Fibroblast of villous mesenchyme (primary cell): ENCODE results near the gene KIR2DL4. TPM values are rescaled to one million over a fixed set of nuclear protein-coding genes. Genes with fewer than 3 reads are reported as not detected.
"Not testable (repeated sequence)": the region's sequence is repeated elsewhere in the genome, so short reads cannot be mapped to it uniquely, and the experiment has no call there.

Experiments
- DNase-seq: peaks from one replicate; pipeline ENCODE4 v3.0.0-alpha.2; 2010; ENCODE audit warnings: low read depth
- H3K4me3 ChIP-seq: 2 replicates; pipeline ENCODE4 v1.5.1; 2011; ENCODE audit warnings: low read depth, mild to moderate bottlenecking, low read length
- total RNA-seq: library from RNA; depleted of rRNA; stranded (reverse); fragments of >200 nt; gene quantifications from 2 replicates; pipeline ENCODE4 v1.2.3, GENCODE V29; 2012
- TF ChIP-seq, protein P1 (sequence below): IDR thresholded peaks from 2 replicates; pipeline ENCODE4 v1.5.1; 2012; ENCODE audit warnings: low read depth, mild to moderate bottlenecking, low read length; ENCODE audit not compliant: insufficient read depth

KIR2DL4 gene
- total RNA-seq, 1 donor = not detected

DNA sequence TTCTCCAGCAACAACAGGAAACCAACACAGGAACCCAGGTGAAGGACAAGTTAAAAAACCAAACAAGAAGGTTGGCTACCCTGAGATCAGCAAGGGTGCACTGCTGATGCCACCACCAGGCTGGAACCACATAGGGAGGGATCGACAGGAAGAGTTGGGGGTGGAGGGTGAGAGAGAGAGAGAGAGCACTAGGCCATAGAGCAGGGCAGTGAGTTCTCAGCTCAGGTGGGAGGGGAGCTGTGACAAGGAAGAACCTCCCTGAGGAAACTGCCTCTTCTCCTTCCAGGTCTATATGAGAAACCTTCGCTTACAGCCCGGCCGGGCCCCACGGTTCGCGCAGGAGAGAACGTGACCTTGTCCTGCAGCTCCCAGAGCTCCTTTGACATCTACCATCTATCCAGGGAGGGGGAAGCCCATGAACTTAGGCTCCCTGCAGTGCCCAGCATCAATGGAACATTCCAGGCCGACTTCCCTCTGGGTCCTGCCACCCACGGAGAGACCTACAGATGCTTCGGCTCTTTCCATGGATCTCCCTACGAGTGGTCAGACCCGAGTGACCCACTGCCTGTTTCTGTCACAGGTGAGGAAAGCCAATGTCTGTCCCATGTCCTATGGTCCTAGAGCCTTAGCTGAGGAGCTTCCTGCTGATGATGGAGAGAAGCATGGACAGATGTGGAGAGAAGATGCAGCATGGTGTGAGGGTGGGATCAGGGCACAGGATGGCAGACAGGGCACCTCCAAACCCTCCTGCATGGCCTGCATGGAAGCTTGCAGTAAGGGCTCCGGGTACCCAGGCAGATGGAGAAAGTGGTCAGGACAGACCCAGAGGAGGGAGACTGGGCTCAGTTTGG, 2.5 kb downstream of the KIR2DL4 start:
- no peak for DNase-seq
- H3K4me3 ChIP-seq = no peak overlapping the region
- TF ChIP-seq, protein P1, sequence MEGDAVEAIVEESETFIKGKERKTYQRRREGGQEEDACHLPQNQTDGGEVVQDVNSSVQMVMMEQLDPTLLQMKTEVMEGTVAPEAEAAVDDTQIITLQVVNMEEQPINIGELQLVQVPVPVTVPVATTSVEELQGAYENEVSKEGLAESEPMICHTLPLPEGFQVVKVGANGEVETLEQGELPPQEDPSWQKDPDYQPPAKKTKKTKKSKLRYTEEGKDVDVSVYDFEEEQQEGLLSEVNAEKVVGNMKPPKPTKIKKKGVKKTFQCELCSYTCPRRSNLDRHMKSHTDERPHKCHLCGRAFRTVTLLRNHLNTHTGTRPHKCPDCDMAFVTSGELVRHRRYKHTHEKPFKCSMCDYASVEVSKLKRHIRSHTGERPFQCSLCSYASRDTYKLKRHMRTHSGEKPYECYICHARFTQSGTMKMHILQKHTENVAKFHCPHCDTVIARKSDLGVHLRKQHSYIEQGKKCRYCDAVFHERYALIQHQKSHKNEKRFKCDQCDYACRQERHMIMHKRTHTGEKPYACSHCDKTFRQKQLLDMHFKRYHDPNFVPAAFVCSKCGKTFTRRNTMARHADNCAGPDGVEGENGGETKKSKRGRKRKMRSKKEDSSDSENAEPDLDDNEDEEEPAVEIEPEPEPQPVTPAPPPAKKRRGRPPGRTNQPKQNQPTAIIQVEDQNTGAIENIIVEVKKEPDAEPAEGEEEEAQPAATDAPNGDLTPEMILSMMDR = no peak

DNA sequence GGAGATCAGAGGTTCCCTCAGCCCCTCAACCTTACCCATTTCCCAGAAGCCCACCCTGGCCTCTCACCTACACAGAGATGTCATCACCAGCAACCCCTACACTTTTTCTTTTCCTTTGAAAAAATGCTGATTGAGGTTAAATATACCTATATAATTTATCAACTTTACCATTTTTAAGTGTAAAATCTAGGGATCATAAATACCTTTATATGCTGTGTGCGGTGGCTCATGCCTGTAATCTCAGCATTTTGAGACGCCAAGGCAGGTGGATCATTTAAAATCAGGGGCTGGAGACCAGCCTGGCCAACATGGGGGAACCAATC, 3.1 kb downstream of the KIR2DL4 start:
- H3K4me3 ChIP-seq = no peak overlapping the region
- DNase-seq = no peak
- TF ChIP-seq, protein P1 = no peak

DNA sequence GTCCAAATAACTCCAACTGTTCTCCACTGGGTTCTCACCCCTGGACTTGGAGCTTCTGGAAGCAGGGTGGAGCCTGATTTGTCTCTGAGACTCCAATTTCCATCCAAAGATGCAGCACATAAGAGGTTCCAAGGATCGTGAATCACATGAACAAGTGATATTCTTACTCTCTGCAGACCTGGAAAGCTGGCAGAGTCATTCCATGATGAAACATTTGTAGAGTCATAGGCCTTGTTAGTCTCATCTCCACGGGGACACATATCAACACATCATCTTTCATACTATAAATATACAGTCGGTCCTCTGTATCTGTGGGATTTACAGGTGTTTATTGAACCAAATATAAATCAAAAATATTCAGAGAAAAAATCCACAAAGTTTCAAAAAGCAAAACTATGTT, 11.2 kb downstream of the KIR2DL4 start:
- DNase-seq, H3K4me3 ChIP-seq: not testable (repeated sequence)

DNA sequence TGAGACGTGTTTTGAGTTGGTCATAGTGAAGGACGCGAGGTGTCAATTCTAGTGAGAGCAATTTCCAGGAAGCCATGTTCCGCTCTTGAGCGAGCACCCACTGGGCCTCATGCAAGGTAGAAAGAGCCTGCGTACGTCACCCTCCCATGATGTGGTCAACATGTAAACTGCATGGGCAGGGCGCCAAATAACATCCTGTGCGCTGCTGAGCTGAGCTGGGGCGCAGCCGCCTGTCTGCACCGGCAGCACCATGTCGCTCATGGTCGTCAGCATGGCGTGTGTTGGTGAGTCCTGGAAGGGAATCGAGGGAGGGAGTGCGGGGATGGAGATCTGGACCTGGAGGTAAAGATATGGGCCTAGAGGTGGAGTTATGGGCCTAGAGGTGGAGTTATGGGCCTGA, 12.8 kb downstream of the KIR2DL4 start, which contains the start of gene KIR3DL1:
KIR3DL1 (plus strand) TSS at position 218 of the 400 bp plus-strand sequence.
- not testable (repeated sequence) for H3K4me3 ChIP-seq, DNase-seq

DNA sequence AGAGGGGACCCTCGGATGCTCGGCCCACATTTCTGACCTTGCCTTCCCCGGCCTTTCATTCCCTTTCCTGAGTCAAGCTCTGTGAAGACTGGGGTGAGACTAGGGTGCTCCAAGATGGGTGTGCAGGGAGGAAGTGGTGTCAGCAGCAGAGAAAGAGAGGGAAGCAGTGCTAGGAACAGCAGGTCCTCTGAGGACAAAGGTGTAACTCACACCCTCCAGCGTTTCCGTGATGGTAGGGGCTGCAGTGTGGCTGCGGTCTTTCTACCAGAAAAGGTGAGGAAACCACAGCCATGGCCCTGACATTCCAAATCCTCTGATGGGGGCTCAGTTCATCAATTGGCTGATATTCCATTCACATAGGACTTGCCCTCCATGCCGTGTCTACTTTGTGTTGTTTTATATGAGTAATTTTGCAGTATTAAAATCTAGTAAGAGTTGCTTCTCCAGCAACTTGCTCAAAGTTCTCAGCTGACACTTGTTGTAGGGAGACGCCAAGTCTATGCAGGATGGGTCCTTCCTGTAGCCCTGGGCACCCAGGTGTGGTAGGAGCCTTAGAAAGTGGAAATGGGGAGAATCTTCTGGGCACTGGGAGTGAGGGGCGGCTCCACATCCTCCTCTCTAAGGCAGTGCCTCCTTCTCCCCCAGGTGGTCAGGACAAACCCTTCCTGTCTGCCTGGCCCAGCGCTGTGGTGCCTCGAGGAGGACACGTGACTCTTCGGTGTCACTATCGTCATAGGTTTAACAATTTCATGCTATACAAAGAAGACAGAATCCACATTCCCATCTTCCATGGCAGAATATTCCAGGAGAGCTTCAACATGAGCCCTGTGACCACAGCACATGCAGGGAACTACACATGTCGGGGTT, 14.5 kb downstream of the KIR2DL4 start:
- TF ChIP-seq, protein P1 = no peak
- H3K4me3 ChIP-seq = no peak overlapping the region
- DNase-seq = no peak

DNA sequence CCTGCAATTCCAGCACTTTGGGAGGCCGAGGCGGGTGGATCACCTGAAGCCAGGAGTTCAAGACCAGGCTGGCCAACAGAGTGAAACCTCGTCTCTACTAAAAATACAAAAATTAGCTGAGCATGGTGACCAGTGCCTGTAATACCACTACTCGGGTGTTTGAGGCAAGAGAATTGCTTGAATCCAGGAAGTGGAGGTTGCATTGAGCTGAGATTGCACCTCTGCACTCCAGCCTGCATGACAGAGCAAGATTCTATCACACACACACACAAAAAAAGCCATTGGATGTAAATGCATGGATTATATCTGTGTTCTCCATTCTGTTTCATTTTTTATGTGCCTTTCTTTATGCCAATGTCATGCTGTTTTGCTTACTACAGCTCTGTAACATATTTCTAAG, 21.0 kb downstream of the KIR2DL4 start:
- H3K4me3 ChIP-seq, DNase-seq: not testable (repeated sequence)

DNA sequence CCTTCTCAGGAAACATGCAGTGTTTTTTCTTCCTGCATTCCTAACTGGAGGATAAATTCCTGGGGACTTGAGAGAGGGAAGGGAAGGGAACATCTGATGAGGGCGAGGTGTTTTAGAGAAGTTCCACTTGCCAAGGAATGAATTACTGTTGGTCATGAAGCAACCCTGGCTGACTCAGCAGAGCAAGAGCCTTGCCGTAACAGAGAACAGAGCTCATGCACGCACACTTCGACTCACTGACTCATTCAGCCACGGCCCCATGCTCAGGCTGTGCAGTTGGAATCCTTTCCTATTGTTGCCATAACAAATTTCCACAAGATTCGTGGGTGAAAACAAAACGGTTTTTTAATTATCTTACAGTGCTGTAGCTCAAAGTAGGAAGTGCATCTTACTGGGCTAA, 21.9 kb downstream of the KIR2DL4 start:
- not testable (repeated sequence) for DNase-seq, H3K4me3 ChIP-seq

DNA sequence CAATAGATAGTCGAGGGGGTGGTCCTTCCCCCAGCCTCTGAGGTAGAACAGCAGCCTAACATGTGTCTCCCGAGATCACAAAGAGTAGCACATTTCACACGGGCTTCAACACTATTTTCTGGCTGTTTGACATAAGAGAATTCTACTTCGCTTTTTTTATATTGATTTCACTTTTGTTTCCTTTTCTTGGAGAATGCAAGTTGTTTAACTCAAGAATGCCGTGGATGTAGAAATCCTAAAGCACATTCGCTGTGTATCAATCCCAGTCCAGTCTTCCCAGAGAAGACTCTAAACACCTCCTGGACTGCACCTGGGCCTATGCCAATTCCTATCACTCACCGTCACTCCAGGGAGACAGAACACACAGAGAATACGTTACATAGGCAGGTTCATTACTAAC, 24.7 kb downstream of the KIR2DL4 start:
- DNase-seq, H3K4me3 ChIP-seq: not testable (repeated sequence)

DNA sequence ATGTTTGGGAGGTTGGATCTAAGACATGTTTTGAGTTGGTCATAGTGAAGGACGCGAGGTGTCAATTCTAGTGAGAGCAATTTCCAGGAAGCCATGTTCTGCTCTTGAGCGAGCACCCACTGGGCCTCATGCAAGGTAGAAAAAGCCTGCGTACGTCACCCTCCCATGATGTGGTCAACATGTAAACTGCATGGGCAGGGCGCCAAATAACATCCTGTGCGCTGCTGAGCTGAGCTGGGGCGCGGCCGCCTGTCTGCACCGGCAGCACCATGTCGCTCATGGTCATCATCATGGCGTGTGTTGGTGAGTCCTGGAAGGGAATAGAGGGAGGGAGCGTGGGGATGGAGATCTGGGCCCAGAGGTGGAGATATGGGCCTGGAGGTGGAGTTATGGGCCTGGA, 29.1 kb downstream of the KIR2DL4 start, which contains the start of gene KIR2DS4:
KIR2DS4 (plus strand) TSS at position 181 of the 400 bp plus-strand sequence.
- H3K4me3 ChIP-seq, DNase-seq: not testable (repeated sequence)

DNA sequence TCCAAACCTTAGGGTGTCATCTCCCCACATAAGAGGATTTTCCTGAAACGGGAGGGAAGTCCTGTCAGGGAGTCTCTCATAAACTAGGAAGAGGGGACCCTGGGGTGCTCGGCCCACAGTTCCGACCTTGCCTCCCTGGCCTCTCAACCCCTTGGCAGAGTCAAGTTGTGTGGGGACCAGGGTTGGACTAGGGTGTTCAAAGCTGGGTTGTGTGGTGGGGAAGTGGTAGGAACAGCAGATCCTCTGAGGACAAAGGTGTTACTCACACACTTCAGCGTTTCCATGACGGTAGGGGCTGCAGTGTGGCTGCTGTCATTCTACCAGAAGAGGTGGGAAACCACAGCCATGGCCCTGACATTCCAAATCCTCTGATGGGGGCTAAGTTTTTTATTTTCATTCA, 31.7 kb downstream of the KIR2DL4 start:
- DNase-seq = not testable (repeated sequence)

DNA sequence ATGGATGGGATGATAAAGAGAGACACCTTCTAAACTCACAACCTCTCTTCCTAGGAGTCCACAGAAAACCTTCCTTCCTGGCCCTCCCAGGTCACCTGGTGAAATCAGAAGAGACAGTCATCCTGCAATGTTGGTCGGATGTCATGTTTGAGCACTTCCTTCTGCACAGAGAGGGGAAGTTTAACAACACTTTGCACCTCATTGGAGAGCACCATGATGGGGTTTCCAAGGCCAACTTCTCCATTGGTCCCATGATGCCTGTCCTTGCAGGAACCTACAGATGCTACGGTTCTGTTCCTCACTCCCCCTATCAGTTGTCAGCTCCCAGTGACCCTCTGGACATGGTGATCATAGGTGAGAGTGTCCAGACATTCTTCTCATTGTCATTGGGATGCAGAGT, 34.1 kb downstream of the KIR2DL4 start:
- not testable (repeated sequence) for H3K4me3 ChIP-seq, DNase-seq

More for the DNA sequence above, 31.7 kb downstream of the KIR2DL4 start:
- not testable (repeated sequence) for H3K4me3 ChIP-seq

DNA sequence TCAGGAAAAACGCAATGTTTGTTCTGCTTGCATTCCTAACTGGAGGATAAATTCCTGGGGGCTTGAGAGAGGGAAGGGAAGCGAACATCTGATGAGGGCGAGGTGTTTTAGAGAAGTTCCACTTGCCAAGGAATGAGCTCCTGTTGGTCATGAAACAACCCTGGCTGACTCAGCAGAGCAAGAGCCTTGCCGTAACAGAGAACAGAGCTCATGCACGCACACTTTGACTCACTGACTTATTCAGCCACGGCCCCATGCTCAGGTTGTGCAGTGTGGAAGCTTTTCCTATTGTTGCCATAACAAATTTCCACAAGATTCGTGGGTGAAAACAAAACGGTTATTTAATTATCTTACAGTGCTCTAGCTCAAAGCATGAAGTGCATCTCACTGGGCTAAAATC, 39.8 kb downstream of the KIR2DL4 start:
- not testable (repeated sequence) for DNase-seq, H3K4me3 ChIP-seq

DNA sequence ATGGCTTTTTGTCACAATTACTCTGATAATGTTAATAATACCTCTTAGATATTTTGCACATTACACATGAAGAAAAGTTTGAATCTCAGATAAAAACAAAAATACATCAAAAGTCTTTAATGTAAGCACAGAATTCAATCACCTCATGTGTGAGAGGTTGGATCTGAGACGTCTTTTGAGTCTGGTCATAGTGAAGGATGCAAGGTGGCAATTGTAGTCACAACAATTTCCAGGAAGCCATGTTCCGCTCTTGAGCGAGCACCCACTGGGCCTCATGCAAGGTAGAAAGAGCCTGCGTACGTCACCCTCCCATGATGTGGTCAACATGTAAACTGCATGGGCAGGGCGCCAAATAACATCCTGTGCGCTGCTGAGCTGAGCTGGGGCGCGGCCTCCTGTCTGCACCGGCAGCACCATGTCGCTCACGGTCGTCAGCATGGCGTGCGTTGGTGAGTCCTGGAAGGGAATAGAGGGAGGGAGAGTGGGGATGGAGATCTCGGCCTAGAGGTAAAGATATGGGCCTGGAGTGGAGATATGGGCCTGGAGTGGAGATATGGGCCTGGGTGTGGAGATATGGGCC, 46.7 kb downstream of the KIR2DL4 start, which contains the start of gene KIR3DL2:
KIR3DL2 (plus strand) TSS at position 383 of the 580 bp plus-strand sequence; CDS start at position 416, 33 bp downstream.
- not testable (repeated sequence) for H3K4me3 ChIP-seq, DNase-seq
